ENCODE results near the gene CD101.
"Not testable (repeated sequence)": the region's sequence is repeated elsewhere in the genome, so short reads cannot be mapped to it uniquely, and the experiment has no call there.

The CD101 gene, protein sequence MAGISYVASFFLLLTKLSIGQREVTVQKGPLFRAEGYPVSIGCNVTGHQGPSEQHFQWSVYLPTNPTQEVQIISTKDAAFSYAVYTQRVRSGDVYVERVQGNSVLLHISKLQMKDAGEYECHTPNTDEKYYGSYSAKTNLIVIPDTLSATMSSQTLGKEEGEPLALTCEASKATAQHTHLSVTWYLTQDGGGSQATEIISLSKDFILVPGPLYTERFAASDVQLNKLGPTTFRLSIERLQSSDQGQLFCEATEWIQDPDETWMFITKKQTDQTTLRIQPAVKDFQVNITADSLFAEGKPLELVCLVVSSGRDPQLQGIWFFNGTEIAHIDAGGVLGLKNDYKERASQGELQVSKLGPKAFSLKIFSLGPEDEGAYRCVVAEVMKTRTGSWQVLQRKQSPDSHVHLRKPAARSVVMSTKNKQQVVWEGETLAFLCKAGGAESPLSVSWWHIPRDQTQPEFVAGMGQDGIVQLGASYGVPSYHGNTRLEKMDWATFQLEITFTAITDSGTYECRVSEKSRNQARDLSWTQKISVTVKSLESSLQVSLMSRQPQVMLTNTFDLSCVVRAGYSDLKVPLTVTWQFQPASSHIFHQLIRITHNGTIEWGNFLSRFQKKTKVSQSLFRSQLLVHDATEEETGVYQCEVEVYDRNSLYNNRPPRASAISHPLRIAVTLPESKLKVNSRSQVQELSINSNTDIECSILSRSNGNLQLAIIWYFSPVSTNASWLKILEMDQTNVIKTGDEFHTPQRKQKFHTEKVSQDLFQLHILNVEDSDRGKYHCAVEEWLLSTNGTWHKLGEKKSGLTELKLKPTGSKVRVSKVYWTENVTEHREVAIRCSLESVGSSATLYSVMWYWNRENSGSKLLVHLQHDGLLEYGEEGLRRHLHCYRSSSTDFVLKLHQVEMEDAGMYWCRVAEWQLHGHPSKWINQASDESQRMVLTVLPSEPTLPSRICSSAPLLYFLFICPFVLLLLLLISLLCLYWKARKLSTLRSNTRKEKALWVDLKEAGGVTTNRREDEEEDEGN

DNA sequence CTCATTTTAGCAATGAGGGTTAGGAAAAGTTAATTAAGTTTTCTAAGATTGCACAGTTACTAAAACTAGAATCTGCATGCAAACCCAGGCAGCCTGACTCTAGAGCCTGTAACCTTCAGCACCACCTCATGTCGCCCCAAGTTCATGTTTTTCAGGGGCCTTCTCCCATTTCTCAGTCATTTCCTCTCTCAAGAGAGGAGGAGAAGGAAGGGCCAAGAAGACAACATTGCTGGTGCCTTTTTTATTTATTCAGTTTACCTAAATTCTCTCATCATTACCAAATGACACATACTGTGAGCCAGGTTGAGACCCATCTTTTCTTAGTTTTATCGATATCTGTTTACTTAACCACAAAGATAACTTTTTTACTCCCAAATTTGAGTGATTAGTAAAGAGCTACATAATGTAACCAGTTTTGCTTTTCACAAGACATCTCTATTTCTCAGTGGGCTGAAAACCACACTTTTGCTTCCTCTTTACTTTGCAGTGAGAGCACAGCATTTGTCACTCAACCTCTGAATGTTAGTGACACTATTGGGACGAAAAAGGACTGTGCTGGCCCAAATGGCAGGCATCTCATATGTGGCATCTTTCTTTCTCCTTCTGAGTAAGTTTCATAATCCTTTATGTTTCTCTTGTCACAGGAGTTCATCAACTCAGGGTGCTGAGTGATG lies at the start of gene CD101:
Gene CD101, plus strand, starts transcription at position 507 of the 674 bp plus-strand sequence. Its CDS starts 58 bp downstream, at position 565.
- no peak for DNase-seq

DNA sequence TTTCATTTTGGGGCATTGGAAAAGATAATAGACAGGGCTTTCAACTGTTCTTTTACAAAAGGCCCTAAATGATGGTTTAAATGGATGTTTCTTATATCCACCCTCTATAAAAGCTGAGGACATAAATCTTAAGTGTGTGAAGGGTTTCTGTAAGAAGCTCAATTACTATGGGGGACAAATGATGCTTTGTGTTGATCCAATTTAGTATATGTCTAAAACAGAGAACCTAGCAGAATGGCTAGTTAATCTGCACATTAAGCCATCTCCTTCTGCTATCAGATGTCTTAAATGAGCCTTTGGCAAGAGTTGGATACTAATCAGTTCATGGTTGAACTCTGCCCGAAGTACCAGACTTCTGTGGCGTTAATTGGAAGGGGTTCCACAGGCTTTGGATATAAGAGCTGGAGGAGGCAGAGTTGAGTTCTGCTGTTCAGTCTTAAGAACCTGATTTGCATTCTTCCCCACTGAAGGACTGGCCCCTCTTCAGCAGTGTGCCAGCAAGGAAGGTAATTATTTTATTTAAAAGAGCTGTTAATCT lies 48.8 kb upstream of the CD101 start:
- DNase-seq = no peak

DNA sequence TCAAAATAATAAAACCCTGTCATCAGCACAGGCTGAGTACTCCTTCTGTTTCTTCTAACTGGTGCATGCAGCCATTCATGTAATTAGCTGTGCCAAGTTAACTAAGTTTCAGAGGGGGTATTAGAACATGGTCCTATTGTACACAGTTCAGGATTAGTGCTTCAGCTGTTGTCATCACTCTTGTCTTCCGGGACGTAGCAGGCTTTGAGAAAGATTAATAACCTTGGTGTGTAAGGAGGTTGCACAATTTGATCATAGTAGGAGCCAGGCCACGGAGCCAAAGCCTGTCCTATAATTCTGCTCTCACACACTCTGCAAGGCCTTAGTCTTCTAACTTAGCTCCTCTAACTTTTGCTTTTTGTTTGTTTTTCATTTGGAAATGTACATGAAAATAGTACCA lies 47.1 kb upstream of the CD101 start:
- no peak for DNase-seq

- DNase-seq = peak; percentile 78
Observed at GRCh38 chr1:116956378-116956777, 45.2 kb upstream of the CD101 start.

- DNase-seq = no peak
Observed at GRCh38 chr1:116957646-116958045, 43.9 kb upstream of the CD101 start.

GRCh38 chr1:116958110-116958509 lies 43.5 kb upstream of the CD101 start:
- no peak for DNase-seq

DNA sequence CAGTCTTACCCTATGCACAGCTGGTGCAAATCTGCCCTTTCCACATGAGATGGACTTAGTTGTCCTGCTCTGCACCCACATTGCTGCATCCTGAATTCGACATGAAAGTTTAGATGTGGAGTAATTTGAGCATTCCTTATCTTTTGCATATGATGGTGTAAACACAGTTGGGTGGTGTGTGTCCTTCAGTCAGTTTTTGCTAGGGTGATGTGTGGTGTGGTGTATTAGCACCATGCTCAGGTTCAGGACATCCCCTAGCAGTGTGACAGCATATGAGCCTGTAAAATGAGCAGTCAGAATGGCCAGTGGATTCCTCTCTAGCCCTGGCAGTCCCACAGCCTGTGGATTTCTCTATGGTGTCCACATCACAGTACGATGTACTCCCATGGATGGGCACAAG lies 42.6 kb upstream of the CD101 start:
- DNase-seq = no peak

GRCh38 chr1:116961606-116962005 lies 40.0 kb upstream of the CD101 start:
- no peak for DNase-seq

DNA sequence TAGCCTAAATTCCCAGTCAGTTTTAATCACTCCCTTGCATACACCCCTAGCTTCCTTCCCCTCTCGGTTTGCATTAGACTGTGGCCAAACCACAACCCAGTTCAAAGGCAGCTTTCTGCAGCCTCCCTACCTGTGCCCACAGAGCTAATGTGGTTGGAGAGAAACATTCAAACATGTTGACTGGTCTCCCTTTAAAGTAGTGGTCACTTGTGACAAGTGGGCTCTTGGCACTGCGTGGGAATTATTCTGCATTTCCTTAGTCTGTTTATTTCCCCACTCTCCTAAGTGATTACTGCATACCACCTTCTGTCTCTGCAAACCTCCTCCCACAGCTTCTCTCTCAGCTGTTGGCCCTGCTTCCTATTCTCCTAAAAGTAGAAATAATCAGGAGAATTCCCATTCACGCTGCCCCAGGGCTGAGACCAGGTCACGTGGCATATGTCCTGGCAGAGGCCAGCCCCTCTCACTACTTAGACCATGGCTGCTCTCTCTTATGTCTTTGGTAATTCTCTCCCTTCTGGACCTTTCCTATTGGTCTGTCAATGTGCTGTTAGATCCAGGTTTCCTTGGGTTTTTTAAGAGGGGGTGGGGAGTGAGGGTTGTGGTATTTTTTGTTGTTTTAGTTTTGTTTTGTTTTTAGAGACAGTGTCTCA lies 38.4 kb upstream of the CD101 start:
- DNase-seq = no peak

DNA sequence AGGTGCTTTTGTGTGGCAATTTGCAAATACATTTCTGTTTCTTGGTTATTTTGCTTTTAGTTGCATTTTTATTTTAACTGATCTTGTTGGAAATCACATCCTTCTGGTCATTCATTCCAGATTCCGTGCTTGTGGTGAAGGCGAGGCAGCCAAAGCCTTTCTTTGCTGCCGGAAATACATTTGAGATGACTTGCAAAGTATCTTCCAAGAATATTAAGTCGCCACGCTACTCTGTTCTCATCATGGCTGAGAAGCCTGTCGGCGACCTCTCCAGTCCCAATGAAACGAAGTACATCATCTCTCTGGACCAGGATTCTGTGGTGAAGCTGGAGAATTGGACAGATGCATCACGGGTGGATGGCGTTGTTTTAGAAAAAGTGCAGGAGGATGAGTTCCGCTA lies 34.8 kb upstream of the CD101 start:
- DNase-seq = no peak

GRCh38 chr1:116968724-116969123 lies 32.8 kb upstream of the CD101 start:
- DNase-seq = no peak

DNA sequence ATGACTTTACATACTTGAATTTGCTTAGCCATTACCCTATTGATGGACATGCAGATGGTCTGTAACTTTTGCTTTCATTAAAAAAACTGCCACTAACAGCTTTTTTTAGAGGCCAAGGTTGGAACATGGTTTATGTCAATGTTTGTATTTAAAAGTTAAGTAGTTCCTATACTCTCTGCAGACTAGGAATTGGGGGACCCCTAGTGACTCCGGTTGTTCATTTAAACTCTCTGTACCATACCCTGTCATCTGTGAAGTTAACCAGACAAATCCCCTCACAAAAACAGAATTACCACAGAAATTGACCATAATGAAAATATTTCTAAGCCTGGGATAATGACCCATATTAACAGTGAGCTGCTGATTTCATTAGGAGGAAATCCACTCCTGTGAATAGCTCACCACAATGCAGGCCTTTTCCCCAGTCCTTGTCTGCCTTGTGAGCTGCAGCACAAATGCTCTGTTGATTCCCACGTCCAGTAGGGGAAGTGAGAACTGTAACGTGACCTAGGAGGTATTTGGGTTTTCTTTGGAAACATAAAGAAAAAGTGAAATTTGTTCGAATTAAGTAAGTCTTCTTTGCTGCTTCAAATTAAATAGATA lies 30.2 kb upstream of the CD101 start:
- DNase-seq = no peak

- no peak for DNase-seq
Observed at GRCh38 chr1:116971965-116972673, 29.4 kb upstream of the CD101 start.

- DNase-seq = no peak
Observed at GRCh38 chr1:116972674-116973030, 28.9 kb upstream of the CD101 start.

- DNase-seq = not testable (repeated sequence)
Observed at GRCh38 chr1:116980309-116980708, 21.3 kb upstream of the CD101 start.

- DNase-seq = no peak
Observed at GRCh38 chr1:116981521-116982037, 20.0 kb upstream of the CD101 start.

DNA sequence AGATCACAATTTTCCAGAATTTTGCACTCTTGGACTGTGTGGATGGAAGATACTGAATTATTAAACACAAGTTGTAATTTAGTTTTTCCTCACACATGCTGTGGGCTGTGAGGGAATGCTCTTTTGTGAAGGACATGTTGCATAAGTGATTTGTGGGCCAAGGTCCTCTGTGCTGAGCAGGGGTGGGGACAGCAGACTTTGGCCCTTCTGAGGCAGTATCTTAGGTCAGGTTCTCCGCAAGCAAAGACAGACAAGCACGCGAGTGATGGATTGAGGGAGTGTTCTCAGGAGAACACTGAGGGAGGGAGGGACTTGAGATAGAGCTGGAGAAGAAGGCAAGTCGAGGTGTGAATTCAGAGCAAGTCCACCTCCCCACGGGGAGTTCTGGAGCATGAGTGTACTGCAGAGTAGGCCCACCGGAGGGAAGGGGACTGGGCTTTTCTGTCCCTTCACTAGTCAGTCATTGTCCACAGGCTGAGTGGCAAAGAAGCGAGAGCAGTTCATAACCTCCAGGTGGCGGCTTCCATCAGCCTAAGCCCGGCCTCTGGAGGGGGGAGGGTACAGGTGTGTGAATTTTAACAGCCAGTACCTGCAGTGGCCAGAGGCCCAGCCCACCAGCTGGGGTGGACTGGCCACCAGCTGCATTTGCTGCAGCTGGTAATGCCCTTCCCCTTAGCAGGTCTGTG lies 19.1 kb upstream of the CD101 start:
- DNase-seq = no peak

- DNase-seq = no peak
Observed at GRCh38 chr1:116983112-116983511, 18.4 kb upstream of the CD101 start.

DNA sequence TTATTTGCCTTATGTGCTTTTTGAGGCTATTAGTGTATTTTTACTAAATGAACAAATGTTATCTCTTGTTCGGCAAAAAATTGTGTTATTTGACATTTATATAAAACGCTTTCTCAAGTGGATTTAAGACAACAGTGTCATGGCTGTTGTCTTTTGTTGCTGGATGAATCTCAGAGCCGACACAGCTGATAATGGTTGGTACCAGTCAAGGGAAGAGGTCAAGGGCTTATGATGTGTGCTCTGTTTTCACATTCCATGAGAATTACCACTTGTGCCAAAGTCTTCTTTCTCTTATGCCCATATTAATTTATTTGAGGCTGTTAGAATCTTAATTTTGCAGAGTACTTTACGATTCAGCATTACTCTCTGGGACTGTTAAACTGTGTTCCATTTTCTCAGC lies 17.9 kb upstream of the CD101 start:
- no peak for DNase-seq

GRCh38 chr1:116984406-116985160 lies 17.0 kb upstream of the CD101 start:
- no peak for DNase-seq
